AG04449 (cell line): ENCODE measurements around the gene ERG.

Source experiments
- CTCF ChIA-PET: fragments of 350-600 bp; formaldehyde crosslinking; extraction: SDS; loops from one replicate; lab custom pipeline; 2021; ENCODE audit warnings: antibody characterized with exemption; lab: Yijun Ruan, JAX
- POLR2A ChIA-PET: fragments of 400-600, 350-600 bp; formaldehyde crosslinking; extraction: SDS; loops from one replicate; lab custom pipeline; 2020; ENCODE audit warnings: antibody characterized with exemption, inconsistent platforms; lab: Yijun Ruan, JAX
- DNase-seq: peaks from one replicate; pipeline ENCODE4 v3.0.0-alpha.2; 2010; ENCODE audit warnings: low read depth, low spot score
- H3K4me3 ChIP-seq: 2 replicates; pipeline ENCODE4 v1.5.1; 2011; ENCODE audit warnings: low read depth, mild to moderate bottlenecking, control low read depth, low read length
- TF ChIP-seq, protein P1 (sequence below): IDR thresholded peaks from one replicate; pipeline ENCODE4 v1.5.1; 2011; ENCODE audit warnings: mild to moderate bottlenecking, moderate library complexity, low read length, control low read depth, inconsistent platforms; ENCODE audit not compliant: insufficient read depth; ENCODE audit errors: missing control alignments

Gene ERG

DNA sequence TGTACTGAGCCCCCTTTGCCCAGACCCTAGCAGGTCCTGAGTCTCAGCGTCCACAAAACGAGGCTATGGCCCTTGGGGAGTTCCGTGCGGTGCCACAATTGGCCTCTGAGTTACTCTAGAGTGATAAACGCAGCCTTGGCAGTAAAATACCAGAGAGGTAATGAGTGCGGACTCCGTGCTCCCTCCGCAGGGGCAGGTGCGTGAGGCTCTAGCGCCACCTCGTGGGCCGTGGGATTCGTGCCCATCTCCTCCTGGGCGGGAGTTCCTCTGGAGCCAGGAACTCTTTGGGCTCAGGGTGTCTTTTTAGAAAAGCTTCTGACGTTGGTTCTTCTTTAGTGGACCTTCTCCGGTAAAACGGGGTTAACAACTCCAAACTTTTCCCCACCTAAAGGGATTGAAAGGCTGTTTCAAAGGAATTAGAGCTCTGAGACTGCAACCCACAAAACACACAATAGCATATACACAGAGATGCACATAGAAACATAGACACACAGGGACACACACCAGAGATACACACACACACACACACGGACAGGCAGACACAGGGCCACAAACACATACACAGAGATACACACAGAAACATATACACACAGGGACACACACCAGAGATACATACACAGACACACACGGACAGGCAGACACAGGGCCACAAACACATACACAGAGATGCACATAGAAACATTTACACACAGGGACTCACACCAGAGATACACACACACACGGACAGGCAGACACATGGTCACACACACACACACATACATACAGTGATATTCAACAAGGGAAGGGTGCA, 142.1 kb downstream of the ERG start:
- POLR2A ChIA-PET = no interaction called here
- CTCF ChIA-PET = interaction anchor here (0.7 to 10.3 kb wide), 51 partner anchors 12 to 781 kb away, joined by 3 to 459 read pairs (median 5); no protein-coding TSS in a partner anchor
- no peak for DNase-seq

GRCh38 chr21:38355353-38355752, 142.9 kb downstream of the ERG start:
- no peak overlapping the region for H3K4me3 ChIP-seq
- POLR2A ChIA-PET = no interaction called here
- CTCF ChIA-PET = interaction anchor here (0.8 to 10.3 kb wide), 36 partner anchors 11 to 681 kb away, joined by 3 to 459 read pairs (median 5); no protein-coding TSS in a partner anchor
- TF ChIP-seq, protein P1, sequence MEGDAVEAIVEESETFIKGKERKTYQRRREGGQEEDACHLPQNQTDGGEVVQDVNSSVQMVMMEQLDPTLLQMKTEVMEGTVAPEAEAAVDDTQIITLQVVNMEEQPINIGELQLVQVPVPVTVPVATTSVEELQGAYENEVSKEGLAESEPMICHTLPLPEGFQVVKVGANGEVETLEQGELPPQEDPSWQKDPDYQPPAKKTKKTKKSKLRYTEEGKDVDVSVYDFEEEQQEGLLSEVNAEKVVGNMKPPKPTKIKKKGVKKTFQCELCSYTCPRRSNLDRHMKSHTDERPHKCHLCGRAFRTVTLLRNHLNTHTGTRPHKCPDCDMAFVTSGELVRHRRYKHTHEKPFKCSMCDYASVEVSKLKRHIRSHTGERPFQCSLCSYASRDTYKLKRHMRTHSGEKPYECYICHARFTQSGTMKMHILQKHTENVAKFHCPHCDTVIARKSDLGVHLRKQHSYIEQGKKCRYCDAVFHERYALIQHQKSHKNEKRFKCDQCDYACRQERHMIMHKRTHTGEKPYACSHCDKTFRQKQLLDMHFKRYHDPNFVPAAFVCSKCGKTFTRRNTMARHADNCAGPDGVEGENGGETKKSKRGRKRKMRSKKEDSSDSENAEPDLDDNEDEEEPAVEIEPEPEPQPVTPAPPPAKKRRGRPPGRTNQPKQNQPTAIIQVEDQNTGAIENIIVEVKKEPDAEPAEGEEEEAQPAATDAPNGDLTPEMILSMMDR = no peak
- DNase-seq = no peak

More for the DNA sequence above, 142.1 kb downstream of the ERG start:
- no peak overlapping the region for H3K4me3 ChIP-seq
- TF ChIP-seq, protein P1 = peak; percentile 98

DNA sequence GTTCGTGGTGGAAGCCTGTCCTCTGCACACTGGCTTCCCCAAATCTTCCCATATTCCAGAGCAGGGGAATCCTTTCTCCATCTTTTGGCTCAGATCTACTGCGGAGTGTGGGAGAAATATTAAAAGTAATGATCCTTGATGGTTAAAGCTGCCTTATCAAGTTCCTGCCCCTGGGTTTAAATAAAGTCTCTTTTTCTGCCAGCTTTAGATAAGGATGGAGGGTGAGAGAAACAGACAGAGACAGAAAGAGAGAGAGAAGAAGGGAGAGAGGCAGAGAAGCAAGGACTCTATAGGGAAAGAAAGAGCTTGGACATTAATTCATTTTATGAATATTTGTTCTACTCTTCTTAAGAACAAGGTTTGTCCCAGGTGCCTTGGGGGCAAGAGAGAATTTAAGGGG, 143.5 kb downstream of the ERG start:
- TF ChIP-seq, protein P1 = no peak
- ChIA-PET CTCF (interaction anchor here (0.8 to 10.3 kb wide), 25 partner anchors 22 to 680 kb away, joined by 3 to 459 read pairs (median 10); no protein-coding TSS in a partner anchor), POLR2A (no interaction called here)
- no peak for DNase-seq
- no peak overlapping the region for H3K4me3 ChIP-seq

- POLR2A ChIA-PET = no interaction called here
- no peak overlapping the region for H3K4me3 ChIP-seq
- TF ChIP-seq, protein P1 = no peak
- CTCF ChIA-PET = interaction anchor here (0.8 to 10.3 kb wide), 22 partner anchors 21 to 679 kb away, joined by 3 to 459 read pairs (median 22); no protein-coding TSS in a partner anchor
- no peak for DNase-seq
Observed at GRCh38 chr21:38354231-38354630, 144.0 kb downstream of the ERG start.

GRCh38 chr21:38352536-38353219, 145.6 kb downstream of the ERG start:
- DNase-seq = no peak
- TF ChIP-seq, protein P1 = peak; percentile 86
- POLR2A ChIA-PET = interaction anchor here (0.7 to 2.6 kb wide), 9 partner anchors 25 to 789 kb away, joined by 3 to 11 read pairs (median 4); no protein-coding TSS in a partner anchor
- CTCF ChIA-PET = interaction anchor here (0.6 to 10.3 kb wide), 60 partner anchors 9 to 824 kb away, joined by 3 to 459 read pairs (median 5); no protein-coding TSS in a partner anchor
- H3K4me3 ChIP-seq = no peak overlapping the region
